K562 (cell line): ENCODE measurements around the gene TIMM50. TPM values are rescaled to one million over a fixed set of nuclear protein-coding genes. Genes with fewer than 3 reads are reported as not detected.
A peak's percentile ranks its signal among the peaks of the same experiment; 100 is the strongest.

Source experiments
- ATAC-seq: fragments of 200-7000 bp; cut with Tn5 transposase; 3 replicates; pipeline ENCODE4 v1.9.1; 2020; ENCODE audit warnings: moderate library complexity
- BruUV-seq: library from RNA; stranded (reverse); fragments of 400-500 nt; replicated peaks from 2 replicates; lab custom pipeline; 2021; lab: Mats Ljungman, UMichigan
- CTCF ChIA-PET: fragments of 300-600 bp; formaldehyde crosslinking; extraction: SDS; loops from one replicate; lab custom pipeline; 2021; ENCODE audit warnings: low intra/inter-chr PET ratio; lab: Yijun Ruan, JAX
- POLR2A ChIA-PET: fragments of 300-600, 350-650 bp; sonication (Branson Sonifier 250); formaldehyde crosslinking; extraction: SDS; loops from one replicate; lab custom pipeline; 2021; ENCODE audit warnings: antibody characterized with exemption, inconsistent platforms; lab: Yijun Ruan, JAX
- DNase-seq, 4 experiments: peaks; one replicate each; pipeline versions ENCODE4 v3.0.0 to v3.0.0-alpha.2; 2011 to 2018; ENCODE audit warnings: low spot score in 3 of 4, mixed read lengths in 3 of 4; ENCODE audit errors: extremely low read depth in 1 of 4
- FAIRE-seq: peaks from 2 replicates; lab custom pipeline; 2011; peaks lifted over from hg19 to GRCh38; lab: Jason Lieb, UNC
- H2AFZ ChIP-seq: 2 replicates; pipeline ENCODE4 v1.6.0; 2011; ENCODE audit warnings: low read depth, low read length, control low read depth, inconsistent platforms
- H3K27ac ChIP-seq: fragments of 200-600 bp; 3 replicates; pipeline ENCODE4 v1.8.0; 2011; ENCODE audit warnings: low read depth, mild to moderate bottlenecking, control low read depth, inconsistent platforms, low read length, moderate library complexity, mixed read lengths; ENCODE audit errors: extremely low read depth
- H3K27me3 ChIP-seq, 2 experiments: fragments of 300-600 bp in 1 of 2; 2 replicates in 1 of 2; 3 replicates in 1 of 2; pipeline versions ENCODE4 v1.6.0 to v1.8.0; 2011; ENCODE audit warnings: inconsistent platforms in 2 of 2, low read length in 2 of 2, mild to moderate bottlenecking in 1 of 2, mixed read lengths in 1 of 2, moderate library complexity in 1 of 2; ENCODE audit not compliant: control insufficient read depth in 2 of 2, insufficient read depth in 2 of 2
- H3K36me3 ChIP-seq: fragments of 300-600 bp; 3 replicates; pipeline ENCODE4 v1.8.0; 2011; ENCODE audit warnings: mild to moderate bottlenecking, low read length, inconsistent platforms; ENCODE audit not compliant: control insufficient read depth, insufficient read depth
- H3K4me1 ChIP-seq, 2 experiments: fragments of 200-600 bp in 1 of 2; replicated peaks in 1 of 2; 2 replicates in 1 of 2; 3 replicates in 1 of 2; pipeline versions ENCODE4 v1.5.1 to v1.8.0; 2011; ENCODE audit warnings: inconsistent platforms in 2 of 2, low read length in 2 of 2, mild to moderate bottlenecking in 1 of 2, mixed read lengths in 1 of 2, moderate library complexity in 1 of 2; ENCODE audit not compliant: control insufficient read depth in 2 of 2, insufficient read depth in 2 of 2
- H3K4me2 ChIP-seq: 2 replicates; pipeline ENCODE4 v1.6.1; 2011; ENCODE audit warnings: low read length, control low read depth, inconsistent platforms, mixed read lengths; ENCODE audit not compliant: insufficient read depth
- H3K4me3 ChIP-seq: fragments of 200-600 bp; sonication (generic), shearing (Covaris generic); 2 replicates; pipeline ENCODE4 v1.5.1; 2016; ENCODE audit warnings: control low read depth, inconsistent platforms
- H3K79me2 ChIP-seq: fragments of 200-600 bp; 3 replicates; pipeline ENCODE4 v1.8.0; 2011; ENCODE audit warnings: low read length, inconsistent platforms; ENCODE audit not compliant: control insufficient read depth, insufficient read depth
- H3K9ac ChIP-seq, 2 experiments: 2 replicates each; pipeline versions ENCODE4 v1.6.0 to v1.6.1; 2011; ENCODE audit warnings: low read depth in 2 of 2, low read length in 2 of 2, control low read depth in 1 of 2, inconsistent platforms in 1 of 2, mild to moderate bottlenecking in 1 of 2, mixed read lengths in 1 of 2; ENCODE audit not compliant: insufficient read depth in 1 of 2
- H3K9me1 ChIP-seq: one replicate; pipeline ENCODE4 v1.6.0; 2011; ENCODE audit warnings: inconsistent platforms, mild to moderate bottlenecking, low read length, moderate library complexity; ENCODE audit not compliant: control insufficient read depth, insufficient read depth
- H3K9me3 ChIP-seq: replicated peaks from 2 replicates; pipeline ENCODE4 v1.5.1; 2011; ENCODE audit warnings: low read depth, low read length, inconsistent platforms; ENCODE audit not compliant: control insufficient read depth, insufficient read depth
- H4K20me1 ChIP-seq: replicated peaks from 2 replicates; pipeline ENCODE4 v1.6.1; 2011; ENCODE audit warnings: low read length, inconsistent platforms, mixed read lengths; ENCODE audit not compliant: control insufficient read depth, insufficient read depth
- KDM5B ChIP-seq: fragments of 200-600 bp; sonication (generic); IDR thresholded peaks from 2 replicates; pipeline ENCODE4 v1.6.1; 2012; ENCODE audit warnings: low read depth, mild to moderate bottlenecking, moderate library complexity, low read length, control low read depth, inconsistent platforms; ENCODE audit not compliant: insufficient replicate concordance
- MEF2A ChIP-seq: IDR thresholded peaks from 2 replicates; pipeline ENCODE4 v1.6.1; 2011; ENCODE audit warnings: low read depth, mild to moderate bottlenecking, low read length, moderate library complexity; ENCODE audit not compliant: control insufficient read depth
- POLR2A ChIP-seq: fragments of 450-650 bp; conservative IDR thresholded peaks from 2 replicates; pipeline ENCODE4 v1.6.1; 2016
- SMARCA4 ChIP-seq: fragments of 450-650 bp; IDR thresholded peaks from 2 replicates; pipeline ENCODE4 v1.6.1; 2016
- U2AF2 ChIP-seq: fragments of 200-400 bp; formaldehyde crosslinking; optimal IDR thresholded peaks from 2 replicates; pipeline ENCODE3; 2017; ENCODE audit warnings: low read depth, mild to moderate bottlenecking, low read length
- XRCC3 ChIP-seq: fragments of 450-650 bp; IDR thresholded peaks from 2 replicates; pipeline ENCODE4 v1.6.1; 2017; ENCODE audit warnings: mild to moderate bottlenecking, moderate library complexity
- ZC3H11A ChIP-seq: IDR thresholded peaks from 2 replicates; pipeline ENCODE4 v1.6.1; 2012; ENCODE audit warnings: low read depth, low read length, improper control_type of control experiment
- ZFPM2 ChIP-seq: fragments of 250-450 bp; sonication (Bioruptor Pico); IDR thresholded peaks from 2 replicates; pipeline ENCODE4 v1.5.1; 2022; ENCODE audit warnings: mild to moderate bottlenecking
- ZNF224 ChIP-seq: sonication (generic); formaldehyde crosslinking; IDR thresholded peaks from 2 replicates; pipeline ENCODE4 v1.8.0; 2022; ENCODE audit warnings: mild to moderate bottlenecking, missing genetic modification reagents
- ZNF780A ChIP-seq: fragments of 250-450 bp; sonication (Bioruptor Pico); IDR thresholded peaks from 2 replicates; pipeline ENCODE4 v1.5.0; 2021; ENCODE audit warnings: mild to moderate bottlenecking
- WGBS: fragments of 100-300 bp; shearing (Covaris generic); methylation state at CpG from one replicate; pipeline ENCODE4 v1.1.6; 2016; ENCODE audit warnings: low coverage, mixed read lengths; ENCODE audit not compliant: insufficient coverage; ENCODE audit errors: missing lambda C conversion rate; 5-methylcytosine and 5-hydroxymethylcytosine counted together
- in situ Hi-C: fragments of 300-500 bp; cut with MboI; formaldehyde crosslinking; loops from 4 replicates; pipeline ENCODE4 v1.15.0; 2018; ENCODE audit warnings: inconsistent platforms, mixed read lengths
- intact Hi-C: fragments of 100-400 bp; cut with micrococcal nuclease; formaldehyde crosslinking; loops from 2 replicates; pipeline ENCODE4 v1.14.2; 2022
- polyA plus RNA-seq, 8 experiments: library from polyadenylated mRNA; depleted of rRNA in 4 of 8; stranded (reverse) in 5 of 8; unstranded in 3 of 8; fragments of >200 nt; fragmentation: Nextera tagmentation in 2 of 8; fragmentation: Illumina TruSeq in 1 of 8; extraction: Ambion mirVana in 2 of 8; extraction: Trizol in 1 of 8; gene quantifications; 2 replicates each; pipeline versions ENCODE4 v1.2.1 to v1.2.3, GENCODE V29; 2011 to 2014; ENCODE audit warnings: inconsistent platforms in 1 of 8, missing spikeins in 1 of 8
- total RNA-seq, 7 experiments: library from RNA; depleted of rRNA in 6 of 7; stranded (reverse); fragments of >200 nt in 6 of 7; fragmentation: Illumina TruSeq in 2 of 7; extraction: Trizol in 2 of 7; gene quantifications; 2 replicates each; pipeline versions ENCODE4 v1.2.1 to v1.2.3, GENCODE V29; 2011 to 2021; ENCODE audit warnings: low replicate concordance in 1 of 7
- TF ChIP-seq, protein P1 (sequence below): fragments of 450-650 bp; IDR thresholded peaks from 2 replicates; pipeline ENCODE4 v1.6.1; 2016; ENCODE audit warnings: mild to moderate bottlenecking

Gene TIMM50
- total and polyA plus RNA-seq, 9 of the 15 experiments (the other 6 are each of a cell fraction or from before 2014, with no cell fraction given): 28.3 to 221 (median 170) TPM

DNA sequence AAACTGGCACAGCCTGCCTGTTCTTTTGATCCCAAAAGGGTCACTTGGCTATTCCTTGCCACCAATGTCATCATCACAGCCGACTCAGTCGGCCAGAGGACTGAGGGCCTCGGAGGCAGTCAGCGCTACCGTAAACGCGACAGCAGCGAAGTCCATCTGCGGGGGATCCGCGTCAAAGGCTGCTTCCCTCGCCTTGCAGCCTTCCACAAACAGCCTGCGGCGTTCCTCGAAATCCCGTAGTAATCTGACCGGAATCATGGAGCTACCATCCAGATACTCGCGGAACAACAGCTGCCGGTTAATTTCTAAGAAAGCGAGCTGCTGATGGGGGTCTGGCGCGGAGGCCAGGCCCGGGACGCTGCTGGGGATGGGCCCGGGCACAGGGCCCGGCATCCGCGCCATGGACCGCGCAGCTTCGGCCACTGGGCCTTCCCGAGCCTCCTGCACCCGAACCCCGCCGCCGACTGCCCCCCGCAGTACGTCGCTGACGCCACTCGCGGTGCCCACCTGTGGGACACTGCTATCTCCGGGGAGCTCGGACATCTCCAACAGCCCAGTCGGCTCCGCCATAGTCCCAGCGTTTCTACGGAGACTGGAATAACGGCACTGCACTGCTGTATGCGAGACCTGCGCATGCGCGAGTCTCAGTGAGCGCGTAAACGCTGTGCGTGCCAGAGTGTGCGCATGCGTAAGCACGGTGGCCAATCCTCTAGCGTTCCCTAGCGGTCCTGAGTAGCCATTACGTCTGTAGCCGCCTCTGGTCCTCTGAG is 51.8 kb downstream of the TIMM50 start, which contains the start of gene EID2B:
Gene EID2B (minus strand): TSS at position 620 of the 770 bp plus-strand sequence. CDS start 50 bp downstream, at position 570.
- under 1% methylated on average over 65 of the region's 65 CpGs for WGBS
- TSS peak; percentile 53 for BruUV-seq
- H3K9me1 ChIP-seq: no peaks in the 10 kb centered on the region
- peaks cover 3 to 6% of the 10 kb centered on the region in 2 experiments; a peak in 2 of 5 replicates for H3K4me1 ChIP-seq
- ChIA-PET POLR2A (interaction anchor here (0.6 to 1.1 kb wide), 5 partner anchors 25 to 1659 kb away, joined by 3 to 4 read pairs (median 3); partner anchors contain the start of gene RPS16), CTCF (interaction anchor here (0.6 to 2.1 kb wide), 5 partner anchors 30 to 91 kb away, joined by 3 to 12 read pairs (median 6); no protein-coding TSS in a partner anchor)
- peak within 1 kb of the TSS; percentile 72 for H3K4me3 ChIP-seq
- H3K27me3 ChIP-seq: no peaks in the 10 kb centered on the region
- intact Hi-C loops: loop anchor here (1.0 to 2.0 kb wide), 3 partner anchors 34 to 92 kb away; partner anchors contain the start of gene DLL3
- H3K9ac ChIP-seq: peak within 1 kb of the TSS; percentile 80 to 97
- peak within 1 kb of the TSS; percentile 95 for H2AFZ ChIP-seq
- H3K27ac ChIP-seq: peak within 1 kb of the TSS; percentile 59
- ATAC-seq: peak; percentile 97
- no peaks in the 10 kb centered on the region for H3K36me3 ChIP-seq
- peaks cover 16% of the 10 kb centered on the region for H3K79me2 ChIP-seq
- peak within 1 kb of the TSS; percentile 96 for H3K4me2 ChIP-seq
- DNase-seq: peak; percentile 96 to 98 (median 97)
- peak; percentile 89 for FAIRE-seq
- no peaks in the 10 kb centered on the region for H4K20me1 ChIP-seq
- no peaks in the 10 kb centered on the region for H3K9me3 ChIP-seq
- in situ Hi-C loops: no loop called here
- TF ChIP-seq POLR2A (peak; percentile 68), ZNF780A (CRISPR knock-in tag) (no peak), KDM5B (peak; percentile 53), ZFPM2 (CRISPR knock-in tag) (no peak), MEF2A (no peak), ZC3H11A (no peak), SMARCA4 (no peak), ZNF224 (CRISPR knock-in tag) (no peak), U2AF2 (no peak), XRCC3 (no peak)
- TF ChIP-seq, protein P1, sequence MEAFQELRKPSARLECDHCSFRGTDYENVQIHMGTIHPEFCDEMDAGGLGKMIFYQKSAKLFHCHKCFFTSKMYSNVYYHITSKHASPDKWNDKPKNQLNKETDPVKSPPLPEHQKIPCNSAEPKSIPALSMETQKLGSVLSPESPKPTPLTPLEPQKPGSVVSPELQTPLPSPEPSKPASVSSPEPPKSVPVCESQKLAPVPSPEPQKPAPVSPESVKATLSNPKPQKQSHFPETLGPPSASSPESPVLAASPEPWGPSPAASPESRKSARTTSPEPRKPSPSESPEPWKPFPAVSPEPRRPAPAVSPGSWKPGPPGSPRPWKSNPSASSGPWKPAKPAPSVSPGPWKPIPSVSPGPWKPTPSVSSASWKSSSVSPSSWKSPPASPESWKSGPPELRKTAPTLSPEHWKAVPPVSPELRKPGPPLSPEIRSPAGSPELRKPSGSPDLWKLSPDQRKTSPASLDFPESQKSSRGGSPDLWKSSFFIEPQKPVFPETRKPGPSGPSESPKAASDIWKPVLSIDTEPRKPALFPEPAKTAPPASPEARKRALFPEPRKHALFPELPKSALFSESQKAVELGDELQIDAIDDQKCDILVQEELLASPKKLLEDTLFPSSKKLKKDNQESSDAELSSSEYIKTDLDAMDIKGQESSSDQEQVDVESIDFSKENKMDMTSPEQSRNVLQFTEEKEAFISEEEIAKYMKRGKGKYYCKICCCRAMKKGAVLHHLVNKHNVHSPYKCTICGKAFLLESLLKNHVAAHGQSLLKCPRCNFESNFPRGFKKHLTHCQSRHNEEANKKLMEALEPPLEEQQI: no peak
